ENCODE measurements around the gene INPP5K. TPM values are rescaled to one million over a fixed set of nuclear protein-coding genes. Genes with fewer than 3 reads are reported as not detected.

The INPP5K gene
- total RNA-seq, 1 donor from 2014 or later = 42.4 TPM

DNA sequence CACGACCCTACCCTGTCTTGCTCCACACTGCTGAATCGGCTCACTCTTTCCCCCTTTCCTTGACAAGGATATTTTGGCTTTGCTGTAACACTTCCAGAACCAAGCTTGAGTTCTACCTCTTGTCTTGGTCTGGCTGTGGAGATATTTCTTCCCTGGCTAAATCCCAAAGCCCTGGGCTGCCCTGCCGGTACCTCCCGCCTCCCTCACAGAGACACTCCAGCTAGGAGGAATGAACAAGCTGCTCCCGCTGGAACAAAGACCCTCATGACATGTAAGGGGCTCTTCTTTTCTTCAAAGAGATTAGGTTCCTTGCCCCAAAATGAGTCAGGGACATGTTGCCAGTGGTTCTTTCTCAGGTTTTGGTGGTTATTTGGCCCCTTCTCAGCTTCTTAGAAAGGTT is 10.8 kb downstream of the INPP5K start:
- TF ChIP-seq, protein P1, sequence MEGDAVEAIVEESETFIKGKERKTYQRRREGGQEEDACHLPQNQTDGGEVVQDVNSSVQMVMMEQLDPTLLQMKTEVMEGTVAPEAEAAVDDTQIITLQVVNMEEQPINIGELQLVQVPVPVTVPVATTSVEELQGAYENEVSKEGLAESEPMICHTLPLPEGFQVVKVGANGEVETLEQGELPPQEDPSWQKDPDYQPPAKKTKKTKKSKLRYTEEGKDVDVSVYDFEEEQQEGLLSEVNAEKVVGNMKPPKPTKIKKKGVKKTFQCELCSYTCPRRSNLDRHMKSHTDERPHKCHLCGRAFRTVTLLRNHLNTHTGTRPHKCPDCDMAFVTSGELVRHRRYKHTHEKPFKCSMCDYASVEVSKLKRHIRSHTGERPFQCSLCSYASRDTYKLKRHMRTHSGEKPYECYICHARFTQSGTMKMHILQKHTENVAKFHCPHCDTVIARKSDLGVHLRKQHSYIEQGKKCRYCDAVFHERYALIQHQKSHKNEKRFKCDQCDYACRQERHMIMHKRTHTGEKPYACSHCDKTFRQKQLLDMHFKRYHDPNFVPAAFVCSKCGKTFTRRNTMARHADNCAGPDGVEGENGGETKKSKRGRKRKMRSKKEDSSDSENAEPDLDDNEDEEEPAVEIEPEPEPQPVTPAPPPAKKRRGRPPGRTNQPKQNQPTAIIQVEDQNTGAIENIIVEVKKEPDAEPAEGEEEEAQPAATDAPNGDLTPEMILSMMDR (IDR thresholded peaks at IDR 0.05; ENCODE audit: partially characterized antibody, unreplicated experiment) = no peak
- no peak overlapping the region for H3K4me3 Mint-ChIP-seq (ENCODE audit: unreplicated experiment)
- H3K27ac Mint-ChIP-seq (ENCODE audit: unreplicated experiment) = no peak overlapping the region
- DNase-seq = no peak
- no peaks in the 10 kb centered on the region for H3K36me3 Mint-ChIP-seq (ENCODE audit: unreplicated experiment)
- peaks cover 5% of the 10 kb centered on the region for H3K9me3 Mint-ChIP-seq (ENCODE audit: unreplicated experiment)
- peaks cover 2% of the 10 kb centered on the region for H3K4me1 Mint-ChIP-seq (ENCODE audit: low read depth, unreplicated experiment)
- no peaks in the 10 kb centered on the region for H3K27me3 Mint-ChIP-seq (ENCODE audit: unreplicated experiment)

DNA sequence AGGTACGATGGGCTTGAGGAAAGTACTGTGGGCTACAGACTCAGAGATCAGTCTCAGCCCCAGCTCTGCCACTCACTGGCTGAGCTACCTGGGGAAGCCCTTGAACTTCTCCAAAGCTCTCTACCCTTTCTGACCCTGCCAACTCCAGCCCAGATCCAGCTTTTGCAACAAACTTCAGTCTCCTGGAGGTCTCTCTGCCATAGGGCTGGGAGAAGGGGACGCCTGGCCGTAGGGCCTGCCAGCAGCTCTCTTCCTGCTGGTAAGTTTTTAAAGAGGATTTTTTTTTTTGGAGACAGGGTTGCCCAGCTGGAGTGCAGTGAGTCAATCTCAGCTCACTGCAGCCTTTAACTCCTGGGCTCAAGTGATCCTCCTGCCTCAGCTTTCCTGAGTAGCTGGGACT is 11.5 kb downstream of the INPP5K start:
- TF ChIP-seq, protein P1 (IDR thresholded peaks at IDR 0.05; ENCODE audit: partially characterized antibody, unreplicated experiment) = no peak
- Mint-ChIP-seq H3K9me3 (ENCODE audit: unreplicated experiment) (peaks cover 4% of the 10 kb centered on the region), H3K4me1 (ENCODE audit: low read depth, unreplicated experiment) (peaks cover under 1% of the 10 kb centered on the region), H3K27me3 (ENCODE audit: unreplicated experiment) (peaks cover 1% of the 10 kb centered on the region), H3K27ac (ENCODE audit: unreplicated experiment) (no peak overlapping the region), H3K4me3 (ENCODE audit: unreplicated experiment) (no peak overlapping the region), H3K36me3 (ENCODE audit: unreplicated experiment) (no peaks in the 10 kb centered on the region)
- no peak for DNase-seq

DNA sequence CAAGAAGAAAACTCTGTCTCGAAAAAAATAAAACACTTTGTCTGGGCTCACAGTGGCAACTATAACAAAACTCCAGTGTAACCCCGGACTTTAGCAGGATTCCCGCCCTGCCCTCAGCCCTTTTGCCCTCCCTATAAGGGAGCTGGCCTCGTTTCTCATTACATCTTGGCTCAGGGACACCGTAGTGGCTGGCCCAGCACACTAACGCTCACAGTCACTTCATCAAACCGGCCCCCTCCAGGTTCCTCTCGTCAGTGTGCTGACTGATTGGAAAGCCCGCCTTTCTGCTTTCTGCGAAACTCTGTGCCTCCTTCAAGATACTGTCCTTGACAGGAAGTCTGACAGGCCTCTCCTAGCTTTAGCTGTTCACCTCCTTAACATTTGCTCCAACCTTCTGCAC is 12.7 kb downstream of the INPP5K start:
- Mint-ChIP-seq H3K27me3 (ENCODE audit: unreplicated experiment) (peaks cover 1% of the 10 kb centered on the region), H3K27ac (ENCODE audit: unreplicated experiment) (no peak overlapping the region), H3K4me1 (ENCODE audit: low read depth, unreplicated experiment) (no peaks in the 10 kb centered on the region), H3K36me3 (ENCODE audit: unreplicated experiment) (no peaks in the 10 kb centered on the region), H3K9me3 (ENCODE audit: unreplicated experiment) (peaks cover 4% of the 10 kb centered on the region), H3K4me3 (ENCODE audit: unreplicated experiment) (no peak overlapping the region)
- DNase-seq = no peak
- TF ChIP-seq, protein P1 (IDR thresholded peaks at IDR 0.05; ENCODE audit: partially characterized antibody, unreplicated experiment) = no peak

DNA sequence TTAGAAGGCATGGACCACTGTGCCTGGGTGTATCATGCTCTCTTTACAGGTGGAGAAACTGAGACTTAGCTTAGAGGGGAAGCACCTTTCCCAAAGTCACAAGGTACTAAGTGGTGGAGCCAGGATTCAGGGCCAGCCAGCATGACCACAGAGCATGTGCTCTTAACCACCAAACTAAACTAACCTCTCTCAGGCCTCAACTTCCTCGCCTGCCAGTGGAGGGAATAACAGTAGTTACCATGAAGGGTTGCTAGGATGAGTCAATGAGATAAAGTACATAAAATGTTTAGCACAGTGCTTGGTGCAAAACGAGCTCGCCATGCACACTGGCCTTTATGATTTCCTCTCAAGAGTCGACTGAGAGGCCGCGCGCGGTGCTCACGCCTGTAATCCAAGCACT is 17.5 kb downstream of the INPP5K start:
- H3K4me3 Mint-ChIP-seq (ENCODE audit: unreplicated experiment) = no peak overlapping the region

DNA sequence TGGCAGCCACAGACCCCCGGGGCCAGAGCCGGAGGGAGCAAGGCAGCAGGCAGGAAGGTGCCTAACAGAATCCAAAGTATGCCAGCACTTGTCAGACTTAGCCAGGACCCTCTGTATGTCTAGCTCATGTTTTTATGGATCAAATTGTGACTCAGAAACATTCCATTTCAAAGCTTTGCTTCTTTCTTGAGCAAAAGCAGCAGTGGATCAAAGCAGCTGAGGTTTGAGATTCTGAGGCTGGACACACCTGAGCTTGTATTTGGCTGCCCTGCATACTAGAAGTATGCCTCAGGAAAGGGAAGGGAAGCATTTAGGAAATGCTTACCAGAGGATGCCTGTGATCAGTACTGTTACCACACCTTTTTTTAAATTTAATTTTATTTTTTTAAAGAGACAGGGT is 18.2 kb downstream of the INPP5K start:
- Mint-ChIP-seq H3K9me3 (ENCODE audit: unreplicated experiment) (no peaks in the 10 kb centered on the region), H3K4me3 (ENCODE audit: unreplicated experiment) (no peak overlapping the region), H3K27ac (ENCODE audit: unreplicated experiment) (no peak overlapping the region), H3K4me1 (ENCODE audit: low read depth, unreplicated experiment) (peaks cover 5% of the 10 kb centered on the region), H3K27me3 (ENCODE audit: unreplicated experiment) (peaks cover 1% of the 10 kb centered on the region), H3K36me3 (ENCODE audit: unreplicated experiment) (no peaks in the 10 kb centered on the region)
- DNase-seq = no peak
- TF ChIP-seq, protein P1 (IDR thresholded peaks at IDR 0.05; ENCODE audit: partially characterized antibody, unreplicated experiment) = no peak

More for the DNA sequence above, 17.5 kb downstream of the INPP5K start:
- Mint-ChIP-seq H3K27ac (ENCODE audit: unreplicated experiment) (no peak overlapping the region), H3K9me3 (ENCODE audit: unreplicated experiment) (peaks cover 2% of the 10 kb centered on the region), H3K4me1 (ENCODE audit: low read depth, unreplicated experiment) (peaks cover 5% of the 10 kb centered on the region), H3K27me3 (ENCODE audit: unreplicated experiment) (peaks cover 1% of the 10 kb centered on the region), H3K36me3 (ENCODE audit: unreplicated experiment) (no peaks in the 10 kb centered on the region)
- TF ChIP-seq, protein P1 (IDR thresholded peaks at IDR 0.05; ENCODE audit: partially characterized antibody, unreplicated experiment) = no peak
- no peak for DNase-seq

Data from glutamatergic neuron (in vitro differentiated cells).